ENCODE data around the gene CD36.
"Not testable (repeated sequence)": the region's sequence is repeated elsewhere in the genome, so short reads cannot be mapped to it uniquely, and the experiment has no call there.

The CD36 gene

DNA sequence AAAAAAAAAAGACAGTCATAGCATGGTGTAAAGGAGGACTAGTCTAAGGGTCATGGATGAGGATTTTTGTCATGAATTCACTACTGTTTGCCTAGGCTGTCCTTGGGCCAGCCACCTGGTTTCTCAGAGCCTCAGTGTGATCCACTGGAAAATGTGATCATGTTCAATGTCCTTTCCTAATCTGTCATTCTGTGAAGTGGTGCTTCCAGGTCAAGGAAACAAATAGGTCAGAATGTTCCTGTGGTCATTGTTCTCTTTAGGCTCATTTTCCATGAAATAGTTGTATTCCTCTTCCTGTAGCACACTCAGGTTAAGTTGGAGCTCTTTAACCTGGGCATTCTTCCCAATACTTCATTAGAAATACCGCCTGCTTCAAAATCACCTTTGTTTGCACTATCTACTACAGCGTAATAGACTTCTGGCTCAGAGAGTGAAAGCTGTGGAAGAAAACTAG lies 16.5 kb downstream of the CD36 start:
- Histone ChIP-seq H3K27ac (ENCODE audit: low read length) (no peak overlapping the region), H3K9me3 (ENCODE audit: control insufficient read depth in 1 of 2, low read length in 2 of 2) (no peaks in the 10 kb centered on the region), H3K27me3 (ENCODE audit: low read depth, low read length) (no peaks in the 10 kb centered on the region), H3K4me3 (ENCODE audit: low read depth in 1 of 2, low read length in 2 of 2) (no peak overlapping the region), H3K36me3 (ENCODE audit: control insufficient read depth in 1 of 2, insufficient read depth in 2 of 2, low read length in 2 of 2) (no peaks in the 10 kb centered on the region), H3K4me1 (ENCODE audit: control insufficient read depth in 1 of 2, insufficient read depth in 2 of 2, low read length in 2 of 2) (peaks cover 0 to 4% of the 10 kb centered on the region in 2 donors)

DNA sequence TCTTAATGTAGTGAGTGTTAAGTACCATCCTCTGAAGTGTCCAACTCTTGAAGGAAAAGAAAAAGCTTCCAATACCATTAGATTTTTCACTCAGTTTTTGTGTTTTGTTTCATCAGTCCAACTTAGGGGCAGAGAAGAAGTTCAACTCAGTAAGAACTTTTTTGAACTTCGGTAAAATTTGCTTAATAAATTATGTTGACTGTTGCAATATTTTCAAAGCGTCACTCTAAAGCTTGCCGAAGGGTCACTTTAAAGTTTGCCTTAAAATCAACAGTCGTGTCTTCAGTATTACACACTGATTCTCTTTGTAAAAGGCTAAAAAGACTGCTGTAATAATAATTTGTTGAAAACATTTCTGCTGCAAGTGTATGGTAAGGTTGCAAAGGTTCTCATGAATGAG lies 17.6 kb downstream of the CD36 start:
- Histone ChIP-seq H3K9me3 (ENCODE audit: control insufficient read depth in 1 of 2, low read length in 2 of 2) (no peaks in the 10 kb centered on the region), H3K27me3 (ENCODE audit: low read depth, low read length) (no peaks in the 10 kb centered on the region), H3K27ac (ENCODE audit: low read length) (no peak overlapping the region), H3K36me3 (ENCODE audit: control insufficient read depth in 1 of 2, insufficient read depth in 2 of 2, low read length in 2 of 2) (no peaks in the 10 kb centered on the region), H3K4me3 (ENCODE audit: low read depth in 1 of 2, low read length in 2 of 2) (no peak overlapping the region), H3K4me1 (ENCODE audit: control insufficient read depth in 1 of 2, insufficient read depth in 2 of 2, low read length in 2 of 2) (peaks cover 0 to 4% of the 10 kb centered on the region in 2 donors)

DNA sequence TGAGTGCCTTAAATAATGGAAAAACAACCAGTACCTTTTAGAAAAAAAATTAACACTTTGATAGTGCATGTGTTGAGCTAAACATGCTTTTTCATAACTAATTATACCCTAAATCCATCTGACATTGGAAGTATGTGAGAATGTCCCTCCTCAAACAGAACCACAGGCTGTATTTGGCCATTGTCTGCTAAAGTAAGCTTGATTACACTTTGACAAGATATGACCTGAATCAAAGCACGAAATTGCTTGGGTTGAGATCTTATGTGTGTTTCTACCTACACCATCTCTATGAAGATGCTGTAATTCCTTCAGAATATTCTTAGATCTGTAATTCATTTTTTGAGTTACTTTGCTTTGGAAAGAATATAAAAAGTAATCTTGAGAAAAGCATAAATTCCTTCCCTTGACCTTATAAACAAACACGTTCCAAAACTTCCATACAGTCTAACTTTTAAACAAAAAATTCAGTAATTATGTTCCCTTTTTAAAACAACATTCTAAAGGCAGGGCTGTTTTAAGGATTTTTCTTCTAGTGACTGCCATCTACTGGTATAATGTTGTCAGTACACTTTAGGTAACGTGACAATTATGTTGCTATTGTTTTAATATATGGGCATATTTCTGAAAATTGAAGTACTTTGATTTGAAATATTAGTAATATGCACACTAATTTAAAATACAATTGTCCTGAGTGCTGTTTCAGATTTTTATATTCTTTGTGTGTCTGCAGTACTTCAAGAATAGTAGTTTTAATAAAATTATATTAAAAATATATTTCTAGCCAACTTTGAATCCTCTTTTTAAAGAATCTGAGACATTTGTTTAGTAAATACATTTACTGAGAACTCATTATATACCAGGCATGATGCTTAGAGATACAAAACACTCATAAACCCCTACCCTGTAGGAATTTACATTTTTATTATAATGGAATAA lies 20.9 kb downstream of the CD36 start:
- H3K4me1 ChIP-seq (ENCODE audit: control insufficient read depth in 1 of 2, insufficient read depth in 2 of 2, low read length in 2 of 2), result peaks cover 0 to 4% of the 10 kb centered on the region in 2 donors
- no peaks in the 10 kb centered on the region for H3K36me3 ChIP-seq (ENCODE audit: control insufficient read depth in 1 of 2, insufficient read depth in 2 of 2, low read length in 2 of 2)
- no peak overlapping the region for H3K4me3 ChIP-seq (ENCODE audit: low read depth in 1 of 2, low read length in 2 of 2)
- H3K27me3 ChIP-seq (ENCODE audit: low read depth, low read length), result no peaks in the 10 kb centered on the region
- no peak overlapping the region for H3K27ac ChIP-seq (ENCODE audit: low read length)
- no peaks in the 10 kb centered on the region for H3K9me3 ChIP-seq (ENCODE audit: control insufficient read depth in 1 of 2, low read length in 2 of 2)

DNA sequence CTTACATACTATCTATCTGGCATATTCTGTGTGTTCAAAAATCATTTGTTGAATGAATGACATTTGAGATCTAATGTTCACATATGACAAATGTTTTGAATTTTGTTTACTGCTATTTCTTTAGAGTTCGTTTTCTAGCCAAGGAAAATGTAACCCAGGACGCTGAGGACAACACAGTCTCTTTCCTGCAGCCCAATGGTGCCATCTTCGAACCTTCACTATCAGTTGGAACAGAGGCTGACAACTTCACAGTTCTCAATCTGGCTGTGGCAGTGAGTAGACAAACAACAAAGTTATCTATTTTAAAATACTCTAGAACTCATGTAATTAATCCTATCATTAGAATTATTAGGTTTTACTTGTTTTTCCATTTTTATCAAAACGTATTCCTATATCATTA lies 22.5 kb downstream of the CD36 start:
- Histone ChIP-seq H3K4me1 (ENCODE audit: control insufficient read depth in 1 of 2, insufficient read depth in 2 of 2, low read length in 2 of 2) (peaks cover 0 to 4% of the 10 kb centered on the region in 2 donors), H3K27me3 (ENCODE audit: low read depth, low read length) (no peaks in the 10 kb centered on the region), H3K36me3 (ENCODE audit: control insufficient read depth in 1 of 2, insufficient read depth in 2 of 2, low read length in 2 of 2) (no peaks in the 10 kb centered on the region), H3K9me3 (ENCODE audit: control insufficient read depth in 1 of 2, low read length in 2 of 2) (no peaks in the 10 kb centered on the region), H3K27ac (ENCODE audit: low read length) (no peak overlapping the region), H3K4me3 (ENCODE audit: low read depth in 1 of 2, low read length in 2 of 2) (no peak overlapping the region)

DNA sequence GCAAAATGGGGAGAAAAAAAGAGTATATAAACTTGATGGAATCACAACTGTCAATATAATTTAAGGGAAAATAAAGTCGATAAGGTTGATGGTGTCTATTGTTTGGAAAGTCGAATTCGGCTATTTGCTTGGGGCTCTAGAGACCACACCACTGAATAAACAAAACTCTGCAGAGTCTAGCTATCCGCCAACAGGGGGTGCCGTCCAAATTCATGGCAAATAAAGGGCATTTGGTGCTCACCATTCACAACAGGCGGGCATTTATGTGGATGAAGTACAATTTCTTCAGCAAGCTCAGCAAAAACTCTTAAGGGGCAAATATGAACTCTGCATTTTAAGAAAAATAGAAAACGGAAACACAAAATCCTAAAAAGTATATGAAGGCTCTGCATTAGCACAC lies 23.3 kb downstream of the CD36 start:
- Histone ChIP-seq H3K27ac (ENCODE audit: low read length) (no peak overlapping the region), H3K36me3 (ENCODE audit: control insufficient read depth in 1 of 2, insufficient read depth in 2 of 2, low read length in 2 of 2) (no peaks in the 10 kb centered on the region), H3K4me1 (ENCODE audit: control insufficient read depth in 1 of 2, insufficient read depth in 2 of 2, low read length in 2 of 2) (peaks cover 0 to 4% of the 10 kb centered on the region in 2 donors), H3K4me3 (ENCODE audit: low read depth in 1 of 2, low read length in 2 of 2) (no peak overlapping the region), H3K9me3 (ENCODE audit: control insufficient read depth in 1 of 2, low read length in 2 of 2) (no peaks in the 10 kb centered on the region), H3K27me3 (ENCODE audit: low read depth, low read length) (no peaks in the 10 kb centered on the region)

- H3K27ac ChIP-seq (ENCODE audit: low read length), result no peak overlapping the region
- no peaks in the 10 kb centered on the region for H3K36me3 ChIP-seq (ENCODE audit: control insufficient read depth in 1 of 2, insufficient read depth in 2 of 2, low read length in 2 of 2)
- H3K4me3 ChIP-seq (ENCODE audit: low read depth in 1 of 2, low read length in 2 of 2), result no peak overlapping the region
- no peaks in the 10 kb centered on the region for H3K9me3 ChIP-seq (ENCODE audit: control insufficient read depth in 1 of 2, low read length in 2 of 2)
- peaks cover 0 to 4% of the 10 kb centered on the region in 2 donors for H3K4me1 ChIP-seq (ENCODE audit: control insufficient read depth in 1 of 2, insufficient read depth in 2 of 2, low read length in 2 of 2)
- no peaks in the 10 kb centered on the region for H3K27me3 ChIP-seq (ENCODE audit: low read depth, low read length)
Measured at GRCh38 chr7:80662252-80662651, 23.8 kb downstream of the CD36 start.

- H3K4me3 ChIP-seq (ENCODE audit: low read depth in 1 of 2, low read length in 2 of 2), result no peak overlapping the region
- no peaks in the 10 kb centered on the region for H3K27me3 ChIP-seq (ENCODE audit: low read depth, low read length)
- no peaks in the 10 kb centered on the region for H3K9me3 ChIP-seq (ENCODE audit: control insufficient read depth in 1 of 2, low read length in 2 of 2)
- H3K27ac ChIP-seq (ENCODE audit: low read length), result no peak overlapping the region
- H3K4me1 ChIP-seq (ENCODE audit: control insufficient read depth in 1 of 2, insufficient read depth in 2 of 2, low read length in 2 of 2), result no peaks in the 10 kb centered on the region
- no peaks in the 10 kb centered on the region for H3K36me3 ChIP-seq (ENCODE audit: control insufficient read depth in 1 of 2, insufficient read depth in 2 of 2, low read length in 2 of 2)
Measured at GRCh38 chr7:80665526-80665925, 27.1 kb downstream of the CD36 start.

- Histone ChIP-seq H3K4me3 (ENCODE audit: low read depth in 1 of 2, low read length in 2 of 2) (no peak overlapping the region), H3K27ac (ENCODE audit: low read length) (no peak overlapping the region), H3K4me1 (ENCODE audit: control insufficient read depth in 1 of 2, insufficient read depth in 2 of 2, low read length in 2 of 2) (no peaks in the 10 kb centered on the region), H3K9me3 (ENCODE audit: control insufficient read depth in 1 of 2, low read length in 2 of 2) (no peaks in the 10 kb centered on the region), H3K27me3 (ENCODE audit: low read depth, low read length) (no peaks in the 10 kb centered on the region), H3K36me3 (ENCODE audit: control insufficient read depth in 1 of 2, insufficient read depth in 2 of 2, low read length in 2 of 2) (no peaks in the 10 kb centered on the region)
Measured at GRCh38 chr7:80666376-80666775, 27.9 kb downstream of the CD36 start.

DNA sequence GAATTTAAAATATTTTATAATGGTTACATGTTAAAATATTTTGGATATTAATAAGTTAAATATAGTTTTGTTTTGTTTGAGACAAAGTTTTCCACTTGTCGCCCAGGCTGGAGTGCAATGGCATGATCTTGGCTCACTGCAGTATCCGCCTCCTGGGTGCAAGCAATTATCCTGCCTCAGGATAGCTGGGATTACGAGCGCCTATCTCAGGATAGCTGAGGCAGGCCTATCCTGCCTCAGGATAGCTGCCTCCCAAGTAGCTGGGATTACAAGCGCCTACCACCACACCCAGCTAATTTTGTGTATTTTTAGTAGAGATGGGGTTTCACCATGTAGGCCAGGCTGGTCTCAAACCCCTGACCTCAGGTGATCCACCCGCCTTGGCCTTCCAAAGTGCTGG lies 30.9 kb downstream of the CD36 start:
- not testable (repeated sequence) for H3K36me3 ChIP-seq (ENCODE audit: control insufficient read depth in 1 of 2, insufficient read depth in 2 of 2, low read length in 2 of 2); H3K27me3 ChIP-seq (ENCODE audit: low read depth, low read length); H3K9me3 ChIP-seq (ENCODE audit: control insufficient read depth in 1 of 2, low read length in 2 of 2); H3K4me1 ChIP-seq (ENCODE audit: control insufficient read depth in 1 of 2, insufficient read depth in 2 of 2, low read length in 2 of 2); H3K4me3 ChIP-seq (ENCODE audit: low read depth in 1 of 2, low read length in 2 of 2); H3K27ac ChIP-seq (ENCODE audit: low read length)

DNA sequence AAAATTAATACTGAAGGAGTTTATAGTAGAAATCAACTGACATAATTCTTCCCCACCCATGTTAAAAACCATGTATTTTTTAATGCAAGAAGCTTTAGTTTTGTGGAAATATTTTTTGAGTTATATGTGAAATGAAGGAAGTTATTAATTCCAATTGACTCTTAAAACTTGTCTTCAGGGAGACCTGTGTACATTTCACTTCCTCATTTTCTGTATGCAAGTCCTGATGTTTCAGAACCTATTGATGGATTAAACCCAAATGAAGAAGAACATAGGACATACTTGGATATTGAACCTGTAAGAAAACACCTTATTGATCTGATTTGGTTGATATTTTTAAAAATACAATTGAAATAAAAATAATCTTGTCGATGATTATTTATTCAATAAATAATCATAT lies 33.3 kb downstream of the CD36 start:
- no peak overlapping the region for H3K4me3 ChIP-seq (ENCODE audit: low read depth in 1 of 2, low read length in 2 of 2)
- H3K36me3 ChIP-seq (ENCODE audit: control insufficient read depth in 1 of 2, insufficient read depth in 2 of 2, low read length in 2 of 2), result peaks cover 0 to 4% of the 10 kb centered on the region in 2 donors
- H3K27ac ChIP-seq (ENCODE audit: low read length), result no peak overlapping the region
- H3K27me3 ChIP-seq (ENCODE audit: low read depth, low read length), result no peaks in the 10 kb centered on the region
- H3K9me3 ChIP-seq (ENCODE audit: control insufficient read depth in 1 of 2, low read length in 2 of 2), result no peaks in the 10 kb centered on the region
- no peaks in the 10 kb centered on the region for H3K4me1 ChIP-seq (ENCODE audit: control insufficient read depth in 1 of 2, insufficient read depth in 2 of 2, low read length in 2 of 2)

- no peak overlapping the region for H3K4me3 ChIP-seq (ENCODE audit: low read depth in 1 of 2, low read length in 2 of 2)
- H3K36me3 ChIP-seq (ENCODE audit: control insufficient read depth in 1 of 2, insufficient read depth in 2 of 2, low read length in 2 of 2), result peaks cover 0 to 4% of the 10 kb centered on the region in 2 donors
Measured at GRCh38 chr7:80675090-80675489, 36.6 kb downstream of the CD36 start.

DNA sequence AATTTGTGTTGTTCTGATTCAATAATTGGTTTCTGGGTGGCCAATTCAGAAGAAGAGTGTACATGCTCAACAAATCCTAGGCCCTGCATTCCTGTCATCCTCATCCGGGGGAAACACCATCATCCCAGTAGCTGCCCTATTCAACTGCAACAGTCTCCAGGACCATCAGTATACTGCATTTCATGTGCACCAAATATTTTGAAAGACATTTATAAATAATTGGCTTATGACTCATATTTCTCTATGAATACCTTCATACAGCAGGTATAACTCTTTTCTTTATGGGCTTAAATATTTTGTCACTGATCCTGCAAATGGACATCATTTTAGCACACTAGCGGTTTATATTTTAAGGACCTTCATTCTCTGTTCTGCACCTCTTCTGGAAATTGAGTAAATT lies 38.0 kb downstream of the CD36 start:
- peaks cover 0 to 4% of the 10 kb centered on the region in 2 donors for H3K36me3 ChIP-seq (ENCODE audit: control insufficient read depth in 1 of 2, insufficient read depth in 2 of 2, low read length in 2 of 2)
- H3K9me3 ChIP-seq (ENCODE audit: control insufficient read depth in 1 of 2, low read length in 2 of 2), result no peaks in the 10 kb centered on the region
- no peak overlapping the region for H3K27ac ChIP-seq (ENCODE audit: low read length)
- H3K27me3 ChIP-seq (ENCODE audit: low read depth, low read length), result no peaks in the 10 kb centered on the region
- no peaks in the 10 kb centered on the region for H3K4me1 ChIP-seq (ENCODE audit: control insufficient read depth in 1 of 2, insufficient read depth in 2 of 2, low read length in 2 of 2)
- H3K4me3 ChIP-seq (ENCODE audit: low read depth in 1 of 2, low read length in 2 of 2), result no peak overlapping the region

More at GRCh38 chr7:80675090-80675489, 36.6 kb downstream of the CD36 start:
- Histone ChIP-seq H3K9me3 (ENCODE audit: control insufficient read depth in 1 of 2, low read length in 2 of 2) (no peaks in the 10 kb centered on the region), H3K27me3 (ENCODE audit: low read depth, low read length) (no peaks in the 10 kb centered on the region), H3K4me1 (ENCODE audit: control insufficient read depth in 1 of 2, insufficient read depth in 2 of 2, low read length in 2 of 2) (no peaks in the 10 kb centered on the region), H3K27ac (ENCODE audit: low read length) (no peak overlapping the region)

Data from muscle layer of duodenum (tissue), 2 donors.